GM19240 (cell line): ENCODE results near the gene ZDHHC11B.
"Not testable (repeated sequence)": the region's sequence is repeated elsewhere in the genome, so short reads cannot be mapped to it uniquely, and the experiment has no call there.

Experiments used
- DNase-seq: peaks from one replicate; pipeline ENCODE4 v3.0.0; 2011; ENCODE audit warnings: low spot score; ENCODE audit not compliant: insufficient read length

ZDHHC11B gene, protein sequence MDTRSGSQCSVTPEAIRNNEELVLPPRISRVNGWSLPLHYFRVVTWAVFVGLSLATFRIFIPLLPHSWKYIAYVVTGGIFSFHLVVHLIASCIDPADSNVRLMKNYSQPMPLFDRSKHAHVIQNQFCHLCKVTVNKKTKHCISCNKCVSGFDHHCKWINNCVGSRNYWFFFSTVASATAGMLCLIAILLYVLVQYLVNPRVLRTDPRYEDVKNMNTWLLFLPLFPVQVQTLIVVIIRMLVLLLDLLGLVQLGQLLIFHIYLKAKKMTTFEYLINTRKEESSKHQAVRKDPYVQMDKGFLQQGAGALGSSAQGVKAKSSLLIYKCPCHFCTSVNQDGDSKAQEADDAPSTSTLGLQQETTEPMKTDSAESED

DNA sequence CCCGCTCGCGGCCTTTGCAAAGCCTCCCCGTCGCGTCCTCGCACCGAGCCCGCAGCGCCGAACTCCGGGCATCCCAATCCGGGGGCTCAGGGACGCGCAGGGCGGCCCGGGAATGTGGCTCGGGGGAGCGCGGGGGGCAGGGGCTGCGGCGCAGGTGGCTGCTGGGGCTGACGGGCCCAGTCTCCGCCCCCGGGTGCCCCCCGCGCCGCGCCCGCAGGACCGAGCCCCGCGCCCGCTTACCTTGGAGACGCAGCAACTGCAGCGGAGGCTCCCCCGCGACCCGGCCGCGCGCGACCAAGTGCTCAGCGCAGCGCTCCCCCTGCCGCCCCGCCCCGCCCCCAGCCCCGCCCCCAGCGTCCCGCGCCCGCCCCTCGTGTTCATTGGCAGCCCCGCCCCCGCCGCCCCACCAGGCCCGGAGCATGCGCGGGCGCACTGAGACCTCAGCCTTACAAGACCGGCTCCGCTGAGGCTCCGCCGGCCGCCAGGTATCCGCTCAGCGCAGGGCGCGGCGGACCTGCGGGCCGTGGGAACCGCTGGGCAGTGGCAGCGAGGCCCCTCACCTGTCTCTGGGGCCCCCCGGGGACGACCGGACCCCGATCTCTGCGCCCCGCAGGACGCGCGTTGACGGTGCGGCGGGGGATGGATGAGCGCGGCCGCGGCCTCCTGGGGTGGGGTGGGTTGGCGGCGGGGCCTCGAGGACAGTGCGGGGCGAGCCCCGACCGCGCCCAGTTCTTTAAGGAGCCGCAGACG is at the start of gene ZDHHC11B:
ZDHHC11B (minus strand) TSS at position 302 of the 750 bp plus-strand sequence. CDS start 17,810 bp downstream, outside the sequence.
- DNase-seq = peak; percentile 66

- not testable (repeated sequence) for DNase-seq
Measured at GRCh38 chr5:834013-834412, 49.5 kb upstream of the ZDHHC11B start.

GRCh38 chr5:828194-828593 is 43.7 kb upstream of the ZDHHC11B start:
- not testable (repeated sequence) for DNase-seq

GRCh38 chr5:825544-825943 is 41.0 kb upstream of the ZDHHC11B start:
- not testable (repeated sequence) for DNase-seq

DNA sequence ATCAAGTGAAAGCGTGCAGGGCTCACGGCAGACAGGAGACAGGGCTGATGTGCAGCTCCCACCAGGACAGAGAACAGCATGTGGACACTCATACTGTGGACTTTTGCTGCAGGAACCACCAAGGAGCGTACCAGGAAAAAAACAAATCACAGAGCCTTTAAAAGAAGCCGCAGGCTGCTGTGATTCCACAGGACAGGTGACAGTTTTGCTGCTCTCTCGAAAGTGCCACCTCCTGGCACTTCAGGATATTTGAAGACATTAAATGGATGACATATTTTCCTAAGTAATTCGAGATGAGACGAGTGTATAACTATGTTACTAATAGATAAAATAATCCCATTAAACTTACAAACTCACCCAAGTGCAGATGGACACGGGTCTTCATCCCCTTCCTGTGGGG is 37.0 kb upstream of the ZDHHC11B start:
- no peak for DNase-seq

DNA sequence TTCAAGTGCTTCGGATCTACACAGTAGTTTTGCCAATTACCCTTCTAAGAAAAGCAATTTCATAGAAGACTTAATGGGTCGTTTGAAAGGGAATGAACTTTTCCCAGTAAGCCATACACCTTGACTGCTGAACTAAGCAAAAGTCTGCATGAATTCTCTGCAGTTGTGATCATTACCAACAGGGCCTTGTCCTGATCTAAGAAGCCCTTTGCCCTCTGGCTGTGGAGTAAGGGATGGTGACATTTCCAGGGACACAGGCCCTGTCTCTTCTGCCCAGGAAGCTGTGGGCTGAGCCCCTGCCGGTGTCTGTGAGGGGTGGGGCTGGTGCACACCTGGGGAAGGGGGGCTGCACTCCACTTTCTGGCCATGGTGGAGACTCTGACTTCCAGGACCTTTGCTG is 35.7 kb upstream of the ZDHHC11B start:
- DNase-seq = no peak

DNA sequence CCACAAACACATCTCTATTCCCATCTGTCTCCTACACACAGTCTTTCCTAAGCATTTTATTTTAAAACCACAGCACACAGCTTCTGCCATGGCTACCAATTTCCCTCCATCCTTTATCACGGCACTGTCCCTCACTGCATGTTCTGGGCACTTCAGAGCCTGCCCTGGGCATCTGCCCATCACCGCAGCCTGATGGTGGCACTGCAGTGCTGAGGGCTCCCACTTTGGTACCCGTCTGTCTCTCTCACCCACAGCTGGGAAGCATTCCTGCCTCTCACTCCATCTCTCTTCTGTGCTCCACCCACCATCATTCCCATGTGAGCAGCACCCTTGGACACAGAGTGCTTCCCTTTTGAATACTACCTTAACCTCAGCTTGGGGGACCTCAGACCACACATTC is 34.5 kb upstream of the ZDHHC11B start:
- no peak for DNase-seq

DNA sequence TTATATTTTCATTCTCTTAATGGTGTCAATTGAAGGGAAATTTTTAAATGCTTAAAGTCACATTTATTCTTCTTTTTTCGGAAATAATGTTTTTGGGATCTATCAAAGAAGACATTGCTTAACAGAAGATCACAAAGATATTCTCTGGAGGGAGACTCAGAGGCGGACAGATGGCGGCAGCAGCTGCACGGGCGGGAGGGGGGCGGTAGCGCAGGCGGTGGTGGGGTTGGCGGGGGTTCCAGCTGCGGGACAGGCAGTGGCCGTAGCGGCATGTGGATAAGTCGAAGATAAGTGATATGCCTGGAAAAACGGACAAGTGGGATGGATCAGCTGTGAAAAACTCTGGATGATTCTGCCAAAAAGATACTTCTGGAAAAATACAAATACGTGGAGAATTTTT is 31.6 kb upstream of the ZDHHC11B start:
- no peak for DNase-seq

- DNase-seq = no peak
Measured at GRCh38 chr5:815449-815848, 30.9 kb upstream of the ZDHHC11B start.

DNA sequence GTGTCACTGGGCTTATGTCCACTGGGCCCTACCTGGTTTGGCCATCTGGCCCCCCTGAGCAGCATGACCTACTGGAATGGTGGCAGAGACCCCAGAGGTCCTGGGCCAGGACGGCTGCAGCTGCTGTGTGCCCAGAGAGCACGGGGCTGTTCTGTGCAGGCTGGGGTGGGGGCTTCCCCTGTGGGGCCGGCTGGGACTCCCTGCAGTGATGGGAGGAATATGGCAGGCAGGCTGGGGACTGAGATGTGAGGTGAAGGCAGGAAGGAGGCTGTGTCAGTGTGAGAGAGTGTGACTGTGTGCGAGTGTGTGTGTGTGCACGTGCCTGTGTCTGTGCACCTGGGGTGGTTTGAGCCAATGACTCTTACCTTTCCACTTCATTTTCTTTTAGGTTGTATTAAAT is 29.0 kb upstream of the ZDHHC11B start:
- not testable (repeated sequence) for DNase-seq

- not testable (repeated sequence) for DNase-seq
Measured at GRCh38 chr5:811384-811783, 26.9 kb upstream of the ZDHHC11B start.

DNA sequence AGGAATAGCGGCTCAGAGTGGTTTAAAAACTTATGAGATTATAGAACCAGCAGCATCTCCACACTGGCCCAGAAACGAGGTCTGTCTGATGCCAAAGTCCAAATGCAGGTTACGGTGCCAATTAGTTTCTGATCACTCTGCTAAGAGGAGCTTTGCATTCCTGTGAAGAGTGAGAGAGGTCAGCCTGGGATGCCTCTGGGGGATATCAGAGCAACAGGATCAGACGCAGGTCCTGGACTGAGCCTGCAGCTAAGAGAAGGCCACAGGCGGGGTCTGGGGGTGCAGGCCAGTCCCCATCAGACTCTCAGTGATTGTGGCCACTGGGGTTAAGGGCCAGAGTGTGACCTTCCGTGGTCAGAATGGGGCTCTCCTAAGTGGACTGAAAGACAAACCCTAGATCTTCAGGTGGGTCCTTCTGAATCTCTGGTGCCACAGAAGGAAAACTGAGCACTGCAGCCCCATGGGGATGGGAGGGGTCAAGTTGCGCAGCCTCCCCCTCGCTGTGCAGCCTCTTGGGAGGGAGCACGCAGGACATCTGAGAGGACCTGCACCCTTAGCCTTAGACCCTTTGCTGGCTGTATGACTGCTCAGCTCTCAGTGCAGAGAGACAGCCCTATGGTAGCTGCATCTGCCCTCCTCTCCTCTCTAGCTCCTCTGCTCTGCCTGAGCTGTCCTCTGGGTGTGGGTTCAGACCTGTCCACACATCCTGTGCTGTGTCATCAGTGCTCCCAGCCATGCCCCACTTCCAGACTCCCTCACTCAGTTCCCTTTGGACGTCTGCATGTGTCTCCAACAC is 23.4 kb upstream of the ZDHHC11B start:
- not testable (repeated sequence) for DNase-seq

- no peak for DNase-seq
Measured at GRCh38 chr5:801472-801871, 16.9 kb upstream of the ZDHHC11B start.

- DNase-seq = not testable (repeated sequence)
Measured at GRCh38 chr5:801055-801454, 16.5 kb upstream of the ZDHHC11B start.

DNA sequence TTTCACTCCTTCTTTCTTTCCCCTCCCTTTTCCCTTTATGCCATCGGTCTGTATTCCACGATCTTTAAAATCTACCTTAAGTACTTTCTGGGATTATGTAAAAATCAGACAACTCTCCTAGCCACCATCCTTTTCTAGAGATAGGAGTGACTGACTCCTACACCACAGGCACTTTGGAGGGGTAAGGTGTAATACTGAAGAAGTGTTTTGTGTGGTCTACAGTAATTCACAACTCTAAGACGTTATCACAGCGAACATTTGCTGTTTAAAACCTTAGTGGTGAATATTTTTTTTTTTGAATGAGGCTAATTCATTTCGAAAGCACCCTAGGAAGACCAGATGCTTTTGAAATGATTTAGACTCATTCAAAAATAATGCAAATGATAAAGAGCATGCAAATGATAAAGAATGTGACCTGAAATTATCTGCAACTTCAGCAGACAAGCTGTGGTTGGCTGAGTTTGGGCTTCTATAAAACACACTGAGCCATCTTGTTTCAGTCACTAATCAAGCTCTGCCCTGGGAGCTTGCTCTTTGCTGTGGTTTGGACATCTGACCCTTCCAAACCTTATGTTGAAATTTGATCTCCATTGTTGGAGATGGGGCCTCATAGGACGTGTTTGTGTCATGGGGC is 14.1 kb upstream of the ZDHHC11B start:
- not testable (repeated sequence) for DNase-seq

DNA sequence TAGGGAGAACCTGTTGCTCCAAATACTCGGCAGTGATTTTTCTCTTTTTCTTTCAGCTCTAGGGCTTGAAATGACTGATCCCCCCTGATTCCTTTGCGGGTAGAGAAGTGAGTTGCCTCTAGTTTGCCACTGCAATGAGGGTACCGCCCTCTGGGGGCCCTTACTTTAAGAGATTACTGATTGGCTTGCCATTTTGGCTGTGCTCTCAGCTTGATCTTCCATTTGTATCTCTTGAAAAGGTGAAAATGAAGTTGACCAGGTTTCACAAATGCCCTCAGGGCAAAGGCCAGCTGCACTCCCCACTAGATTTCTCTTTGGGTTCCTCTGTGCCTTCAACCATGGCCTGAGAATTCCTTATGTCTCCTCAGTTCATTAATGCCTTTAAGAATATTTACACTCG is 13.5 kb upstream of the ZDHHC11B start:
- DNase-seq = not testable (repeated sequence)

GRCh38 chr5:795873-796272 is 11.3 kb upstream of the ZDHHC11B start:
- DNase-seq = not testable (repeated sequence)

DNA sequence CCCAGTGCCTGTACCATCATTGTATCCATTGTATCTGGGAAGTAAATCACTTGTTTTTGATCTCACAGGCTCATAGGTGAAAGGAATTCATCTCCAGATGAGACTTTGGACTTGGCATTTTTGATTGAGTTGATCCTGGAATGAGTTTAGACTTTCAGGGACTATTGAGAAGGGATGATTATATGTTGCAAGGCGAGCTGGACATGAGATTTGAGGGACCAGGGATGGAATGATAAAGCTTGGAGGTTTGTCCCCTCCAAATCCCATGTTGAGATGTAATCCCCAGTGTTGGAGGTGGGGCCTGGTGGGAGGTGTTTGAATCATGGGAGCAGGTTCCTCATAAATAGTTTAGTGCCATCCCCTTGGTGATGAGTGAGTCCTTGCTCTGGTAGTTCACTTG is 10.4 kb upstream of the ZDHHC11B start:
- not testable (repeated sequence) for DNase-seq

GRCh38 chr5:788703-789102 is 4.2 kb upstream of the ZDHHC11B start:
- not testable (repeated sequence) for DNase-seq

DNA sequence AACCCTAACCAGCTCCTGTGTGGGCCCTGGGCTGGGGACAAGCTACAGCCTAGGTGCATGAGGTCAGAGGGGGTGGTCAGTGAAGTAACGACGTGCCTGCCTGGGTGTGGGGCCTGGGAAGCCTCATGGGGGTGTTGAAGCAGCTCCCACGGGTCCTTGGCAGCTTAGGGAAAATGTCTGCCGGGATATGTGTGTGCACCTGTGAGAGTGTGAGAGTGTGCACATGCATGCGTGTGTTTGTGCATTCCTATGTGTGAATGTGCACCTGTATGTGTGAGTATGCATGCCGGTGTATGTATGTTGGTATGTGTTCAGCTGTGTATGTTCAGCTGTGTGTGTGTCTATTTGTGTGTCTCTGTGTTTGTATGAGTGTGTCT is 3.3 kb upstream of the ZDHHC11B start:
- DNase-seq = not testable (repeated sequence)

DNA sequence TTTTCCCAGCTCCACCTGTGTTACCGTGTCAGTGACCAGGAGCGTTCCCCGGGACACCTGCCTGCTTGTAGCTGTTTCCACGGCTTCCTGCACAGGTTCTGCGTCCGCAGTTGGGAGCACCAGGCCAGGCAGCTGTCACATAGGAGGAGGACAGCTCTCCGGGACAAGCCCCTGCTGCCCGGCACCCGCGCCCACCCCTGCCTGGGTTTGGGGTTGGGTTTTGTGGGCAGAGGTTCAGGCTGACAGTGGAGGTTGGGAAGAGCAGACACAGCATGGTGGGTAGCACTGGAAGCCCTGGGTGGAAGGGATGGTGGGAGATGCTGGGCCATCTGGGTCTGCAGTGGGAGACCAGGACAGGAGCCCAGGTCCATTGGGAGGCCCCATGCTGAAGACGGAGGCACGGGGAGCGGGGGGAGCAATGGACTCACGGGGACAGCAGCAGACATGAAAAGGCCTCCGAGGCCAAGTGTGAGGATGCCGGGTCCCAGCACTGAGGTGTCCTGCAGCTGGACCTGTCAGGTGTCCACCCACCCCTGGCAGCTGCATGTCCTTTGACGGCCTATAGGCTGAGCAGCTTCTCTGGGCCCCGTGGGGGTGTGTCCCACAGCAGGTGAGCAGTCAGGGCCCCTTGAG is 2.8 kb upstream of the ZDHHC11B start:
- not testable (repeated sequence) for DNase-seq
